ENCODE data around the gene FERMT1. TPM values are rescaled to one million over a fixed set of nuclear protein-coding genes. Genes with fewer than 3 reads are reported as not detected.

Gene FERMT1
- polyA plus RNA-seq, 1 experiment = 2.8 TPM

- H3K27me3 ChIP-seq (ENCODE audit: control insufficient read depth, insufficient read depth, low read length) = no peaks in the 10 kb centered on the region
- POLR2A ChIA-PET = no interaction called here
- H3K4me3 ChIP-seq (ENCODE audit: low read depth, low read length) = no peak overlapping the region
- no peaks in the 10 kb centered on the region for H3K9me3 ChIP-seq (ENCODE audit: control insufficient read depth, insufficient read depth, low read length)
- no peak overlapping the region for H3K27ac ChIP-seq (ENCODE audit: low read depth, low read length)
- CTCF ChIA-PET = no interaction called here
- no peak for TF ChIP-seq CTCF (IDR thresholded peaks at IDR 0.05; ENCODE audit: low read depth, low read length)
- no peak for DNase-seq (ENCODE audit: low read depth, low spot score)
Observed at GRCh38 chr20:6108330-6108729, 14.5 kb downstream of the FERMT1 start.

GRCh38 chr20:6104493-6105188 lies 18.2 kb downstream of the FERMT1 start:
- no peaks in the 10 kb centered on the region for H3K9me3 ChIP-seq (ENCODE audit: control insufficient read depth, insufficient read depth, low read length)
- no peaks in the 10 kb centered on the region for H3K27me3 ChIP-seq (ENCODE audit: control insufficient read depth, insufficient read depth, low read length)
- ChIA-PET POLR2A (no interaction called here), CTCF (interaction anchor here (0.6 kb wide), 1 partner anchor 1465 kb away, joined by 3 read pairs; no protein-coding TSS in a partner anchor)
- no peak overlapping the region for H3K27ac ChIP-seq (ENCODE audit: low read depth, low read length)
- no peak overlapping the region for H3K4me3 ChIP-seq (ENCODE audit: low read depth, low read length)
- no peak for DNase-seq (ENCODE audit: low read depth, low spot score)
- no peak for TF ChIP-seq CTCF (IDR thresholded peaks at IDR 0.05; ENCODE audit: low read depth, low read length)

GRCh38 chr20:6103301-6103700 lies 19.5 kb downstream of the FERMT1 start:
- CTCF ChIA-PET = interaction anchor here (0.6 kb wide), 1 partner anchor 664 kb away, joined by 3 read pairs; no protein-coding TSS in a partner anchor
- no peak for DNase-seq (ENCODE audit: low read depth, low spot score)
- H3K27me3 ChIP-seq (ENCODE audit: control insufficient read depth, insufficient read depth, low read length) = no peaks in the 10 kb centered on the region
- no peak for TF ChIP-seq CTCF (IDR thresholded peaks at IDR 0.05; ENCODE audit: low read depth, low read length)
- POLR2A ChIA-PET = no interaction called here
- H3K27ac ChIP-seq (ENCODE audit: low read depth, low read length) = no peak overlapping the region
- H3K9me3 ChIP-seq (ENCODE audit: control insufficient read depth, insufficient read depth, low read length) = no peaks in the 10 kb centered on the region
- H3K4me3 ChIP-seq (ENCODE audit: low read depth, low read length) = no peak overlapping the region

GRCh38 chr20:6101346-6101745 lies 21.5 kb downstream of the FERMT1 start:
- Histone ChIP-seq H3K4me3 (ENCODE audit: low read depth, low read length) (no peak overlapping the region), H3K27ac (ENCODE audit: low read depth, low read length) (no peak overlapping the region), H3K9me3 (ENCODE audit: control insufficient read depth, insufficient read depth, low read length) (no peaks in the 10 kb centered on the region), H3K27me3 (ENCODE audit: control insufficient read depth, insufficient read depth, low read length) (no peaks in the 10 kb centered on the region)
- POLR2A ChIA-PET = no interaction called here
- DNase-seq (ENCODE audit: low read depth, low spot score) = no peak
- TF ChIP-seq CTCF (IDR thresholded peaks at IDR 0.05; ENCODE audit: low read depth, low read length) = no peak
- CTCF ChIA-PET = no interaction called here

- Histone ChIP-seq H3K27ac (ENCODE audit: low read depth, low read length) (no peak overlapping the region), H3K4me3 (ENCODE audit: low read depth, low read length) (no peak overlapping the region), H3K27me3 (ENCODE audit: control insufficient read depth, insufficient read depth, low read length) (no peaks in the 10 kb centered on the region), H3K9me3 (ENCODE audit: control insufficient read depth, insufficient read depth, low read length) (no peaks in the 10 kb centered on the region)
- no peak for DNase-seq (ENCODE audit: low read depth, low spot score)
- CTCF ChIA-PET = no interaction called here
- POLR2A ChIA-PET = no interaction called here
- no peak for TF ChIP-seq CTCF (IDR thresholded peaks at IDR 0.05; ENCODE audit: low read depth, low read length)
Observed at GRCh38 chr20:6100246-6100645, 22.6 kb downstream of the FERMT1 start.
